T47D (cell line): ENCODE results near the gene AARSD1.
"Not testable (repeated sequence)": the region's sequence is repeated elsewhere in the genome, so short reads cannot be mapped to it uniquely, and the experiment has no call there.

Experiments
- DNase-seq, 2 experiments: peaks; one replicate each; pipeline versions ENCODE4 v3.0.0 to v3.0.0-alpha.2; 2011 to 2012; ENCODE audit warnings: low read depth in 1 of 2, low spot score in 1 of 2
- JUND ChIP-seq: IDR thresholded peaks from 2 replicates; pipeline ENCODE4 v1.6.1; 2012; ENCODE audit warnings: low read depth
- in situ Hi-C: cut with HindIII; loops from 2 replicates; pipeline ENCODE4 v1.10.0; 2016; ENCODE audit warnings: low sequenced_read_pairs, low pct_unique_long_range_greater_than_20kb

The AARSD1 gene

GRCh38 chr17:42992872-42993271, 28.6 kb upstream of the AARSD1 start:
- in situ Hi-C loops, result no loop called here
- DNase-seq, result no peak
- no peak for TF ChIP-seq JUND

GRCh38 chr17:42991471-42991870, 27.2 kb upstream of the AARSD1 start:
- in situ Hi-C loops, result no loop called here
- DNase-seq, result no peak

DNA sequence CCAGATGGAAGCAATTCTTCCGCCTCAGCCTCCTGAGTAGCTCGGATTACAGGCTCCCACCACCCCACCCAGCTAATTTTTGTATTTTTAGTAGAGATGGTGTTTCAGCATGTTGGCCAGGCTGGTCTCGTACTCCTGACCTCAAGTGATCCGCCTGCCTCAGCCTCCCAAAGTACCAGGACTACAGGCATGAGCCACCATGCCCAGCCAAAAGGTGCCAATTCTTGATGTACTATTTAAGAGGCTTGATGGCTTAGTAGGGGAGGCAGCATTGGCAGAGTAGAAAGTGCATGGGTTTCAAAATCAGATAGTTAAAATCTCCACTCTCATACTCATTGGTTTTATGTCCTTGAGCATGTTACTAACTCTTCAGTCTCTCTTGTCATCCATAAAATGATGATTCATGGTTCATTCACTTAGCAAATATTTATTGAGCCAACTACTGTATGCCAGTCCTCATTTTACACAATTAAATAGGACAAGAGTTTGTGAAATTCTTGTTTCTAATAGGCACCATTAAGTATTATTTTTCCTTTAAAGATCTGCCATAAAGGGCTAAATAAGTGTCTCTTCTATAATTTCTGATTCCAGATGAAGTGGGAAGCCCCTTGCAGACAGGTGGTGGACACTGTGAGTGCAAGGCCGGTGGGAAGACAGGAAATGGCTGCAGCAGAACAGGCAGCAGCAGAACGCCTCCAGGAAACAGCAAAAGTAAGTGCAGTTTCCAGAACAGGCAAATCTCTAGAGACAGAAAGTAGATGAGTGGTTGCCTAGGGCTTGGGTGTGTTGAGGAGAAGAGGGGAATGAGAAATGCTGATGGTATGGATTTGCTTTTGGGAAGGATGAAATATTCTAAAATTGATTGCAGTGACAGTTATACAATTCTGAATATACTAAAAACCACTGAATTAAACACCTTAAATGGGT, 25.7 kb upstream of the AARSD1 start:
- TF ChIP-seq JUND, result no peak
- DNase-seq, result no peak
- in situ Hi-C loops, result no loop called here

More at GRCh38 chr17:42991471-42991870, 27.2 kb upstream of the AARSD1 start:
- TF ChIP-seq JUND, result no peak

DNA sequence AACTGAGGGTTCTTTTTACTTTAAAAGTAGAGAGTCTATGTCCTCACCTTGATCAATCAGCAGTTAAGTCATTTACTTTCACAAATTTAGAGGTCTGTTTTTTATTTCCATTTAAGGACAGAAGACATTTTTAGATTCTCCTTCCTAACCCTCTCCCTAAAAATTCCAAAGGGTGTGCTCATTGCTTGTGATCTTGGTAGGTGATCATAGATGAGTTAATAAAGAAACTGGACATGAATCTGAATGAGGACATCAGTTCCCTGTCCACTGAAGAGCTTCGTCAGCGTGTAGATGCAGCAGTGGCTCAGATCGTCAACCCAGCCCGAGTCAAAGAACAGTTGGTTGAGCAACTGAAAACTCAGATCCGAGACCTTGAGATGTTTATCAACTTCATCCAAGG, 24.9 kb upstream of the AARSD1 start:
- no peak for TF ChIP-seq JUND
- no peak for DNase-seq
- in situ Hi-C loops, result no loop called here

DNA sequence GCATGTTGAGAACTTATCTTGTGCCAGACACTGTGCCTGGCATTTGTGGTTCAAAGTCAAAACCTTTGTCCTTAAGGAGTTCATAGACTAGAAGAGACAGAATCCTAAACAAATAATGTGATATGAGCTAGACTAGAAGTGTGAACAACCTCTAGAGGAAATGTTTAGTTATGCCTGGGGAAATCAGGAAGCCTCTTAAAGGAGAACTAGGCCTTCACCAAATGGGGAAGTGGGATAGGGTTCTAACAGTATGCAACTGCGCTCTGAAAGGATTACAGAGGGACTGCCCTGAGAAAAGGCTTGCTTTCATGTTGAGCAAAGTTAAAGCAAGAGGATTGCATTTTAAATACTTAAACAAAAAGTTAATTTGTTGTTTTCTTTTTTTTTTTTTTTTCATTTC, 21.0 kb upstream of the AARSD1 start:
- TF ChIP-seq JUND, result no peak
- no peak for DNase-seq
- in situ Hi-C loops, result no loop called here

- no peak for DNase-seq
- no peak for TF ChIP-seq JUND
- in situ Hi-C loops, result no loop called here
These were observed 18.0 kb upstream of the AARSD1 start for GRCh38 chr17:42982266-42982665.

- DNase-seq, result peak; percentile 71 to 79
- TF ChIP-seq JUND, result no peak
- in situ Hi-C loops, result no loop called here
These were observed 16.6 kb upstream of the AARSD1 start for GRCh38 chr17:42980766-42981397.

- TF ChIP-seq JUND, result no peak
- in situ Hi-C loops, result no loop called here
- peak; percentile 93 to 98 for DNase-seq
These were observed 16.1 kb upstream of the AARSD1 start, which contains the start of gene RUNDC1 for GRCh38 chr17:42980274-42980765. Gene RUNDC1, plus strand, starts transcription at chr17:42980565. Its CDS starts 12 bp downstream, at chr17:42980577.

DNA sequence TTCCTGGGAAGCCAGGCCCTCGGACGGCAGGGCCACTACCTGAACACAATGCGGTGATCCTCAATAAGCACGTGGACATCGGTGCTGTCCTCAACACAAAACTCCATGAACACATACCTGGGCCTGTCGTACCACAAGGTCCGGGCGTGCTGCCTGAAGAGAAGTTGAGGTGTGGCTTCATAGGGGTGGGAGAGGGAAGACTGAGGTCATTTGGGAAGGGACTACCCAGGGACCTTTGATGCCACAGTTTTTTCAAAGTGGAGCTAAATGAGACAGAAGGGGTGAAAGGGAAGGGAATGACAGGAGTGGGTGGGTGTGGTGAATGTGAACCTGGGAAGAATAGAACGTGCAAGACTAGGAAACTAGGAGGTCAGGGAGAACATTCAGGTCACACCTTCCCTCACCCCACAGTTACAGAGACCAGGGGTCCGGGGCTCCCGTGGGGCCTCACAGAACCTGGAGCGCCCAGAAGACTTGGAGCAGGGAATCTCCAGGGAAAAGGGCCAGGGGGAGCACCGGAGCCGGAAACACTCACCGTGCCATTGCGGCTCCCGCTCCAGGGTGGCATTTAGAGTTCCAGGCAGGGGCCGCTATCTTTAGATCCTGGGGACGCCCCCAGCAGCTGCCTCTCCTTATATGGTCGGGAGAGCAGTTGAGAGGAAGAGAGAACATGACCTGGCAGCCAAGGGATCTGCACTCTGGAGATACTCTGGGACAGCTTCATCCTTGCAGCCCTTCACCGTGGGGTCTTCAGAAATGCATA, 15.4 kb upstream of the AARSD1 start, which contains the start of gene PTGES3L:
TSS of gene PTGES3L (minus strand) at position 570 of the 763 bp plus-strand sequence. CDS start at position 543, 27 bp downstream.
- in situ Hi-C loops, result no loop called here
- DNase-seq, result peak in 1 of 2 experiments; percentile 49
- no peak for TF ChIP-seq JUND

DNA sequence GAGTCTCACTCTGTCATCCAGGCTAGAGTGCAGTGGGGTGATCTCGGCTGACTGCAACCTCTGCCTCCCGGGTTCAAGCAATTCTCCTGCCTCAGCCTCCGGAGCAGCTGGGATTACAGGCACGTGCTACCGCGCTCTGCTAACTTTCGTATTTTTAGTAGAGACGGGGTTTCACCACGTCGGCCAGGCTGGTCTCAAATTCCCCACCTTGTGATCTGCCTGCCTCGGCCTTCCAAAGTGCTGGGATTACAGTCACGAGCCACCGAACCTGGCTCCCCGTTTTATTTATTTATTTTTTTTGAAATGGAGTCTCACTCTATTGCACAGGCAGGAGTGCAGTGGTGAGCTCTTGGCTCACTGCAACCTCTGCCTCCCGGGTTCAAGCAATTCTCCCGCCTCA, 11.4 kb upstream of the AARSD1 start:
- in situ Hi-C loops, DNase-seq: not testable (repeated sequence)

DNA sequence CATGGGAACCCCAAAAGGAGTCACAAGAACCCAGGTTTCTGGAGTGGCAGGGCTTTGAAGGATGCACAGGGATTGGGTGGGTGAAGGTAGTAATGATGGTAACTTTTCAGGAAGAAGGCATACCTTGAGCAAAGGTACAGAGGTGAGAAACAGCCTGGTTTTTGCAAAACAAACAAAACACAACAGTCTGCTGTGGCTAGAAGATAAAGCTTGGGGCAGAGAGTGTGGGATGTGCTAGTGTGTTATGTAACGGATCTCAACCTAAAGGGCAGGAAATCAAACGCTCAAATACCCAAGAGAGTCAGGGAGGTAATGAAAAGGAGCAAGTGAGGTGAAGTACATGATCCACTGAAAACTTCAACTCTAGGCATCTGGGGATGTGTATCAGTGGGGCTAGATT, 11.0 kb upstream of the AARSD1 start:
- no peak for TF ChIP-seq JUND
- DNase-seq, result no peak
- in situ Hi-C loops, result no loop called here

- in situ Hi-C loops, DNase-seq: not testable (repeated sequence)
These were observed 9.1 kb upstream of the AARSD1 start for GRCh38 chr17:42973323-42973722.
